DMS 273 treated with DMSO at 0.1 percent for 48 hours (cell line): ENCODE data around the gene EPHA4.
A peak's percentile ranks its signal among the peaks of the same experiment; 100 is the strongest.

Source experiments
- DNase-seq: peaks from one replicate; lab custom pipeline; 2025; lab: John Stamatoyannopoulos, UW

The EPHA4 gene

DNA sequence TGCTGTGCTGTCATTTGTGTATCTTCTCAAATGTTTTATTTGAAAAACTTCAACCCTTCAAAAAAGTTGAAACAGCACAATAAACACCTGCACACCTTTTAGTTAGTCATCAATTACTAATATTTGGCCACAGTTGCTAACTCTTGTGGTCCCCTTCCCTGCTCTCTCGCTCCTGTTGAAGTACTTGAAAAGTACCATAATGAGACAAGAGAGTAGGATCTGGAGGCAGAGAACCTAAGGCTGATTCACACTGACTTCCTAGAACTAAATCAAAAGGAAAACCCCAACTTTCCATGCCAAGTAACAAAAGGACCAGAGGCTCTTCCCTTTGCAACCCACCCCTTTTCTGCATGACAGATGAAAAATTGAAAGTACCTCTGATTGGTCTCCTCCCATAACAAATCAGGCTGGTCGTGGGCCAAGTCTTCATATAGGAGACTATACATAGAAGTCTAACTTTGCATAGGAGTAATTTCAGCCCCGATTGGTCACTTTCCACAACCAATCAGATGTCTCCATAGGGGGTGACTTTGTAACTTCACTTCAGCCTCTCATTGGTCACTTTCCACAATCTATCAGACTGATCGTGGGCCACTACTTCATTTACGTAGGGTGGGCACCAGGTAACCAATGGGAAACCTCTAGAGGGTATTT lies 179.7 kb downstream of the EPHA4 start:
- DNase-seq = no peak

DNA sequence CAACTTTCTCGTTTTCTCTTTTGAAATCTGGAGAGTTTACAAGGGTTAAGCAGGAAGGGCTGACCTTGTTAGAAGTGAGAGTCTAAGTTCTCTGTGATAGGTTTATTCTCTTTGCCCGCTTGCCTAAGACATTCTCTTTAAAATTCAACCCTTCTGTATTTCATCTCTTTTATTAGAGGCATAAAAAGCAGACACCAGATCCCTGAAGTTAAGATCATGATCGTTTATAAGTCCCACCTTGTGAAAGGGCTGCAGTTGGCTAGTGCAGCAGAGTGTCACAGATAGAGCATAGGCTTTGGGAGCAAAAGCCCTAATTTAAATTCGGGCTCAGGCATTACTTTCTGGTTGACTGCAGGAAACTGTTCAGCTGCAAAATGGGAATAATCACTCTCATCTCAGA lies 181.2 kb downstream of the EPHA4 start:
- DNase-seq = no peak

DNA sequence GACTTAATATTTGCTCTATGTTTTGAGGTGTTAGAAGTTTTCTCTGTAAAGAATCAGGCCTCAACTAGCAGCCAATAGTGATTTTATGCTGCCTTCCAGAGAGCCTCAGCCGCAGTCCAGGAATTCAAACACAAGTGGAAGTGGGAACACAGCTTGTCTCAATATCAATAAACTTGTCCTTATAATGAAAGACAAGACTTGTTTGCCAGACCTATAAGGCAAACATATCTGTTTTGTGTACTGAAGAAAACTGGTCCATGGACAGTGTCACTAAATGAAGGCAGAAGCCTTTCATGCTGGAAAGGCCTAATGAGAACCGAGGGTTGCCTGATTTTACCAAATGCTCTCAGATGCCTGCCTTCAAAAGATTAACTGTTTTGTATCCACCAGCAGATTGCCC lies 182.2 kb downstream of the EPHA4 start:
- no peak for DNase-seq

DNA sequence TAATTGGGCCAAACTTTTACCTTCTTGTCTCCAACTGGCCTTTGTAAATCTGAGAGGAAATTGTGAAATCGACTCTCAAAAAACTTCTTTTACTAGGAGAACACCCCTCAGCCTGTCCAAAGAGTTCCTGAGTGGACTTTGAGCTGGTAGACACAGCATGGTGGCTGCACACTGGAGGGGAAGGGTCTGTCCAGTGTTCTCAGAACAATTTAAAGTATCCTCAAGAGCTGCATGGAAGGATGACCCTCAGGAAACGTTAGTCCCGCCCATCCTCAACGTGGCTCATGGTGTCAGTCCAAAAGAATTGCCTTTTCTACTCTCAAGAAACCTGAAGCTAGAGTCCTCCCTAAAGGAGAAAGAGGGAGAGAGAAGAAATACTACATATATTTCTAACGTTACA lies 182.7 kb downstream of the EPHA4 start:
- DNase-seq = no peak

DNA sequence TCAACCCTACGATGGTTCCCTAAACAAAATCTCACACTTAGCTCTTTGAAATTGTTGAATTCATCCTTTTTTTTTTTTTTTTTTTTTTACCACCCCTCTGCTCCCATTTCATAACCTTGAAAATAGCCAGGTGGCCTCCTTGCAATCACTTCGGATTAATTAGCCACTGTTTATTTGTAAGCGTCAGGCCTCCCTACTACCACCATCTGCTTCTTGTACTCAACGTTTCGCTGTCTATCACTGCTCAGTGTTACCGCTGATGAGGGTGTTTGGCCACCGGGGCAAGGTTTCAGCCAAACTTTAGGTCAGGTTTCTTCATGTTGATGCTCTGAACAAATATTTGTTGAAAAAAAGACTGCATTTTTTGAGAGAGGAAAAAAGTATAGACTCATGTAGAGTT lies 183.2 kb downstream of the EPHA4 start:
- peak; percentile 86 for DNase-seq

DNA sequence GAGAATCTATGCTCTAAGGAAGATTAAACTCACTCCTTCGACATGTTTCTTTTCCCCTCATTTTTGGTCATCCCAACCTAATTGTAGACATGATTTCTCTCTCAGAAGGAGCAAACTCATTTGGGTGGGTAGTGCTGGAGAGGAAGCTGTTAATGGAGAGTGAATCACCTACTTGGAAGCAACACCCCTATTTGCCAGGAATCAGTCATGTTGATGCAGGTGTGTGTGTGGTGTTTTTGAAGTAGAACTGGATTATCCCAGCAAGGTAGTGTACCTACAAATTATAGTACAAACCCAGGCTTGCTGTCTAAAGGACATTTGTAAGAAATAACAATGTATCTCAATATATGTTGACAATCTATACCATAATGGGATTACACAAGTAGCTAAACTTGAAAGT lies 186.4 kb downstream of the EPHA4 start:
- no peak for DNase-seq

DNA sequence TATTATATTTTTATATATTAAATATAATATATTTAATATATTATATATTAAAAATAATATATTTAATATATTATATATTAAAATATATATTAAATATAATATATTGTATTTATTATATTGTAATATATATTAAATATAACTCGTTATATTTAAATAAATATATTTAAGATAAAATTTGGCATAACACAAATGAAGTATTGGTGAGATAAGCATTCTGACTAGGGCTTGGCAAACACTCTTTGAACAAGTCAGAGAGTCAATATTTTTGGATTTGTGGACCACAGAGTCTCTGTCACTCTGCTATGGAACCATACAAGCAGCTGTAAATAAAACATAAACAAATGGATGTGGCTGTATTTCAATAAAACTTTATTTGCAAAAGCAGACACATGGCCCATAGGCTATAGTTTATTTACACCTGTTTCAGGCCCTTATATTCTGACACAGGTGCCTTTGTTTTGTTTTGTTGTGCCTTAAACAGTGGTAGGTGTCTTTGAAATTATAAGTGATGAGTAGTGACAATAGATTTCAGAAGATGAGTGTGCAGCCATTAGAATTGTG lies 190.1 kb downstream of the EPHA4 start:
- DNase-seq = no peak

DNA sequence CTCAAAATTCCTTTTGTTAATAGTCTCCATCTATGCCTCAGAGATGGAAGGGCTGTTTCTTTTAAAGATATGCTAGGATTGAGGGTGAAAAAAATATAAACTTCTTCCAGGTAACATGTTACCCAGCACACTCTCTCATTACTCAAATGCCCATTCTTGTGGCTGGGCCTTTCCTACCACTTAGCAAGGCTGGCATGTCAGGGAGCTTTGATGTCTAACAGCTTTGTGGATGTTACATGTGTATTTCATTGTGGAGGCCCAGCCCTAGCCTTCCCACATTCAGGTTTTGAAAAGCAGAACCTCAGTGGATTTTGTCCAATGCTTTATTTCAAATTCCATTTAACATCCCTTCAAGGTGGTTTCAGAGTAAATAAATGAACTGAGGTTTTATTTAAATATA lies 191.4 kb downstream of the EPHA4 start:
- no peak for DNase-seq

DNA sequence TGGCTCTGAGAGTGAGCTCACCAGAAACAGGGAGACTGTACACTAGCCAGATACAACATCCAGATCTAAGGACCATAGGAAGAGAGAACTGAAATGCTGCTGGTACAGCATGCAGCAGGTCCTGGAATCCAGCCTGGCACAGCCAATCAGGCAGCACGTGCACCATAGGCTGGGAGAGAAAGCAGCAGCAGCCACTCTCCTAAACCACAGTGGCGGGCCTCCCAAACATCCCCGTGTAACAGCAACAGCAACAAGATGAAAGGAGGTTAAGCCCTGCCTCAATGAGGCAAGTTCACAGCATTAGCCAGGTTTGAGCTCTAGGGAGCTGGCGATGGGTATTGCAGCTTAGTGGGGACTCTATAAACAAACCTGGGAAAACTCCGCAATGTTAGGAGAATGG lies 192.0 kb downstream of the EPHA4 start:
- no peak for DNase-seq

DNA sequence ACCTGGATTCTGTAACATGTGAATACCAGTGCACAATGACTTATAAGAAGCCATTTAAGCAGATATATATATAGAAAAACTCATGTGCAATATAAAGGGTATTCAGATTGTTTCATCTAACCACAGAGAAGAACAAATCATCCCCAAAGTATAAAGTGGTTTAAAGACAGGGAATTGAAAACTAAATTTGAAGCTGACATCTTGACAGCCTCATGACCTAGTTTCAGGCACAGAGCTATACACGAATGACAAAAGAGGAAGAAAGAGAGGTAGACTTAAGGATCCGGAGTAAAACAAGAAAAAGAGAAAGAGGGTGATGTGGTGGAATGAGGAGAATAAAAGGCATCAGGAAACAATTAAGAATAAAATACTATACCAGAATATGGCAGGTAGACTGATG lies 194.5 kb downstream of the EPHA4 start:
- no peak for DNase-seq

DNA sequence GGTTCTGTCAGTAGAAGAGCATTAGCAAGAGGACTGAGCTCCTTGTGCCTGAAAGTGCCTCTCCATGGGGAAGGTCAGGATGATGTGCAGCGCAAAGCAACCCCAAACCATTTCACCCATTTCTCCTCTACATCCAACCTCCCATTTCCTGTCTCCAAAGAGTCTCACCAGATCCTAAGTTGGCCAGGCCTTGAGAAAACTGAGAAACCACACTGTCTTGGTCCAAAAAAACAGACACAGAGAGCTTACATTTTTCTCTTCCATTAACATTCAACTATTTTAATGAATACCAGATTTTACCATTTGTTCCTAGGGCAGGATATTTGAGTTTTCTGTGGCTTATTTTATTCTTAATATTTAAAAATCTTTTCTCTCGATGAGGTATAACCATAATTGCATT lies 195.0 kb downstream of the EPHA4 start:
- no peak for DNase-seq

DNA sequence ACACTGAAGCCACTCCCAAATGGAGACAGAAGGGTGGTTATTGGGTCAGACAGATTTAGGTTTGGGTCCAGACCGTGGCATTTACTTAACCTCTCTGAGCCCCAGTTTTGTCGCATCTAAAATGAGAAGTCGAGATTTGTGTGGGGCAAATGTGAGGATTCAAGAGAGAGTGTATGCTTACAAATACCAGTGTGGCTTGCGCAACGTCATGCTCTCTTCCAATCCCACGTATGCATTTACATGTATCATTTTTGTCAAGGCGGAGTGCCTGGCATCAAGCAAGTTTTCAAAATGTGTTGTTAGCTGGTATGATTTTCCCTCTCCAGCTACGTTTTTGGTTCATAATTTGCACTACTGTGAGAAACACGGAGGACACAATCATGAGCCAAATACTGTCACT lies 197.9 kb downstream of the EPHA4 start:
- no peak for DNase-seq

DNA sequence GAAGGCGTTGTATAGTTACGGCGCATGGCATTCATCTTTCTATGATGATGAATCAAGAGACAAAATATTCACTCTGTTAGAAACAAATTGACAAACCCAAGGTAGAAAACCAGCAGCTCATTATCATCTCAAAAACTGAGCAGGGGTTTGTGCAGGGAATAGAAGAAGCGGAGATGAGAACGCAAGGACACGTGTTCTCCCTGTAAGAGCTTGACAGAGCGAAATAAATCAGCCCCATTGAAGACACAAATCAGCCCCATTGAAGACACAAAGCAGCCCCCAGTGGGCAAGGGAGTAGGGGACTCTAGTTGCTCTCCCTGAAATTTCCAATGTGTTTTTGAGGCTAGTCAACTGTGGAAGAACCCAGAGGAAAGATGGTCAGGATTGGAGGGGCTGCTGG lies 199.2 kb downstream of the EPHA4 start:
- no peak for DNase-seq

DNA sequence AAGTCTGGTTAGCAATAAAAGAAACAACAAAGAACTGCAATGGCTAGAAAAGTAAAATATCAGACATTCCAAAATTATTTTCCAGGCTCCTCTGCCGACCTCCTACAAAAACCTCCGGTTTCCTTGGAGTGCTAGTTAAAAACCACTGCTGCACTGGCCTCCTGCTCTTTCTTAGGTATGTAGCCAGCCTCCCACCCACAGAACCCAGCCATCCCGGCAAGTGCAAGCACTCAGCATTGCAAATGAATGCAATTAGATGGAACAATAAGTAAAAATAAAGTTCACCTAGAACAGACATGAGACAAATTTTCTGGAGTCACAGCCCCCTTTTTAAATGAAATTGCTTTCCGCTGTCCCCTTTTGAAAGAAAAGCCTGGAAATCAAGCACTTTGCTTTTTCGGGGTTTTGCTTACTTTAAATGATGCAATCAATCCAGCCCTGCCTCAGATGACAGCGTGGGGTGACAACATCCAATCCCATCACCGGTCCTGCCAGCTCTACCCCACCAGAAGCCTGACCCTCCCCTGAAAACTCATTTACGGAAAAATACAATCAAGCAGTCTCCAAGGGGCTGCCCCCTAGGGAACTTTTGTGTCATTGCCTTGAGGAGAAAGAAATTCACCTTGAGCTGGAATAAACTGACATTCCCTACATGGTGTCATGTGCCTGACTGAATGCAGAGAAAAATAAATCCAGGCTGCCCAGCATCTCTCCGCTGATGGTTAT lies 199.8 kb downstream of the EPHA4 start:
- DNase-seq = no peak

DNA sequence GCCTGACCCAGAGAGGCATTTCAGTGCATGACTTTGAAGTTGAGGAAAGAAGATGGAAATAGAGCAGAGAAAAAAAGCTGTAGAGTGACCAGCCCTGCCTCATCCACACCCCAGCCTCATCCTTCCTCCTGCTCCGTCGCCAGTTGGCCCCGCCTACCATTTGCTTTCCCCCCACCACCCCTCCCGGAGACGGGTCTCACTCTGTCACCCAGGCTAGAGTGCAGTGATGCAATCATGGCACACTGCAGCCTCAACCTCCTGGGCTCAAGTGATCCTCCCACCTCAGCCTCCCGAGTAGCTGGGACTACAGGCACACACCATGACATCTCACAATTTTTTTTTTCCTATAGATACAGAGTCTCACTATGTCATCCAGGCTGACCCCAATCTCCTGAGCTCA lies 200.8 kb downstream of the EPHA4 start:
- no peak for DNase-seq

DNA sequence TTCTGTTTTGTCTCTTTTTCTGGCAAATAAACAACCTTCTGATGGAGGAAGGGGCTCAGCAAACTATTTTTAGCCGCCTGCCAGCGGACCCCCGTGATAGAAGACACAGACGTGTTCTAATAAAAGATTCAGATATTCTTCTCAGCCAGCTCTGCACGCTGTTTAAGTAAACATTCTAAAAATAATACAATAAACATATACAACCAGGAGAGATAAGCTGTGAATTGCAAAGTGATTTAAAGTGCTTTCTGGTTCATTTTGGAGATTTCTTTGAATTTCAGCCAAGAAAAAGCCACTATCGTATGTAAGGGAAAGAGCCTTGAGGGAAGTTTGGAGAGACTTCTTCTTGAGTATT lies 201.3 kb downstream of the EPHA4 start:
- DNase-seq = no peak

DNA sequence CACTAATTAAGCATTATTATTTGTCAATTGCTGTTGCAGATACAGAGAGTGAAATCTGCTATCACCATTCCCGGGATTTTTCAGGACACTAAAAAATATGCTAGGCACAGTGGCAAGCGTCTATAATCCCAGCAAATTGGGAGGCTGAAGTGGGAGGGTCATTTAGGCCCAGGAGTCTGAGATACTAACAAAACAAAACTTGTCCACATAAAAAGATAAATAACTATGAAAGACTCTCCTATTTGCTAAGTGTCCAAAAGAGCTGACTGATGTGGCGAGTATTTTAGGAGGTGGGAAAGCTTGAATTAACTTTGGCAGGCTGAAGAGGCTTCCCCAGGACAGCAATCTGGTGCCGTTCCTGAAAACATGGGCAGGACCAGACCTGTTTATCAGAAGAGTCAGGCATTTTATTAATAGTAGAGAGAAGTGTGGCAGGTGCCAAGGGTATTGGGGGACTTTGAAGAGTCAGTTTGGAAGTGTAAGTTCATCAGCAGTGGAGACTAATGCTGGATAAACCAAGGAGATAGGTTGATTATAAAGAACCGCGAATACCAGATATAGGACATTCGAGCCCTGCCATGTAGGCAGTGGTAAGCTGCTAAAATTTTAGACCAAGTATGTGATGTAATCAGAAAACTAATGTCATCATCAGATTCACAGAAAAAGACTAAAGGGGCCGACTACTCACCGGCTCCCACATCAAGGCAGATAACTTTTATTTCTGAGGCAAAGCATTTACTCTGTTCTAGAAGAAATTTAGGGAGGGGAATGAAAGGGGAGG lies 201.8 kb downstream of the EPHA4 start:
- peak; percentile 78 for DNase-seq
